ENCODE data around the gene IMPDH2. TPM values are rescaled to one million over a fixed set of nuclear protein-coding genes. Genes with fewer than 3 reads are reported as not detected.

The IMPDH2 gene
- total RNA-seq, 1 experiment from 2014 or later: 184 TPM

GRCh38 chr3:49025005-49025792, 4.0 kb downstream of the IMPDH2 start:
- CTCF ChIA-PET: interaction anchor here (0.6 kb wide), 1 partner anchor 420 kb away, joined by 3 read pairs; no protein-coding TSS in a partner anchor
- no TSS peak for BruUV-seq (replicated peaks)
- Mint-ChIP-seq H3K27ac (ENCODE audit: unreplicated experiment) (peak overlapping the region; percentile 29), H3K4me3 (ENCODE audit: low read depth, unreplicated experiment) (no peak overlapping the region), H3K27me3 (ENCODE audit: unreplicated experiment) (no peaks in the 10 kb centered on the region), H3K9me3 (ENCODE audit: low read depth, unreplicated experiment) (no peaks in the 10 kb centered on the region), H3K36me3 (ENCODE audit: insufficient read depth, unreplicated experiment) (peaks cover 97% of the 10 kb centered on the region), H3K4me1 (ENCODE audit: low read depth, unreplicated experiment) (peaks cover 28% of the 10 kb centered on the region)
- intact Hi-C loops (cut with micrococcal nuclease; ENCODE audit: unreplicated experiment): no loop called here
- no peak for DNase-seq
- TF ChIP-seq CTCF (IDR thresholded peaks at IDR 0.05; ENCODE audit: unreplicated experiment): no peak

GRCh38 chr3:49024449-49024848, 4.7 kb downstream of the IMPDH2 start:
- DNase-seq: no peak
- Mint-ChIP-seq H3K27ac (ENCODE audit: unreplicated experiment) (no peak overlapping the region), H3K4me1 (ENCODE audit: low read depth, unreplicated experiment) (peaks cover 24% of the 10 kb centered on the region), H3K4me3 (ENCODE audit: low read depth, unreplicated experiment) (no peak overlapping the region), H3K9me3 (ENCODE audit: low read depth, unreplicated experiment) (no peaks in the 10 kb centered on the region), H3K36me3 (ENCODE audit: insufficient read depth, unreplicated experiment) (peaks cover 99% of the 10 kb centered on the region), H3K27me3 (ENCODE audit: unreplicated experiment) (no peaks in the 10 kb centered on the region)
- CTCF ChIA-PET: no interaction called here
- intact Hi-C loops (cut with micrococcal nuclease; ENCODE audit: unreplicated experiment): no loop called here
- no TSS peak for BruUV-seq (replicated peaks)
- TF ChIP-seq CTCF (IDR thresholded peaks at IDR 0.05; ENCODE audit: unreplicated experiment): no peak

DNA sequence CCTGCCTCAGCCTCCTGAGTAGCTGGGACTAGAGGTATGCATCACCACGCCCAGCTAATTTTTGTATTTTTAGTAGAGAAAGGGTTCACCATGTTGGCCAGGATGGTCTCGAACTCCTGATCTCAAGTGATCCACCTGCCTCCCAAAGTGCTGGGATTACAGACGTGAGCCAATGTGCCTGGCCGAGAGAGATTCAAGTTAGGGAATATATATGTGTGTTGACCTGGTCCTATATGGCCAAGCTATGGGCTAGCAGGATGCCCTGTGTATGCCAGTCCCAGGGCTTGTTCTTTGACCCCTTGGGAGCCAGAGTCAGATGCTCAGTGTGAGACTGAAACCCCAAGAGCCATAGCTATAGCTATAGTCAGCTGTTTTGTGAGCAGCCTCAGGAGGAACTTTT, 5.4 kb downstream of the IMPDH2 start:
- no TSS peak for BruUV-seq (replicated peaks)
- intact Hi-C loops (cut with micrococcal nuclease; ENCODE audit: unreplicated experiment): no loop called here
- CTCF ChIA-PET: no interaction called here
- Mint-ChIP-seq H3K4me3 (ENCODE audit: low read depth, unreplicated experiment) (peak overlapping the region; percentile 74), H3K4me1 (ENCODE audit: low read depth, unreplicated experiment) (peaks cover 18% of the 10 kb centered on the region), H3K27ac (ENCODE audit: unreplicated experiment) (no peak overlapping the region), H3K9me3 (ENCODE audit: low read depth, unreplicated experiment) (no peaks in the 10 kb centered on the region), H3K36me3 (ENCODE audit: insufficient read depth, unreplicated experiment) (peaks cover 98% of the 10 kb centered on the region), H3K27me3 (ENCODE audit: unreplicated experiment) (no peaks in the 10 kb centered on the region)
- TF ChIP-seq CTCF (IDR thresholded peaks at IDR 0.05; ENCODE audit: unreplicated experiment): no peak
- no peak for DNase-seq

GRCh38 chr3:49022688-49023171, 6.5 kb downstream of the IMPDH2 start:
- H3K4me3 Mint-ChIP-seq (ENCODE audit: low read depth, unreplicated experiment): peak overlapping the region; percentile 74
- no TSS peak for BruUV-seq (replicated peaks)
- H3K4me1 Mint-ChIP-seq (ENCODE audit: low read depth, unreplicated experiment): peaks cover 8% of the 10 kb centered on the region
- intact Hi-C loops (cut with micrococcal nuclease; ENCODE audit: unreplicated experiment): no loop called here
- CTCF ChIA-PET: interaction anchor here (0.8 to 2.0 kb wide), 2 partner anchors 9 to 15 kb away, joined by 4 to 8 read pairs; partner anchors contain the start of gene WDR6
- H3K36me3 Mint-ChIP-seq (ENCODE audit: insufficient read depth, unreplicated experiment): peaks cover 98% of the 10 kb centered on the region
- H3K9me3 Mint-ChIP-seq (ENCODE audit: low read depth, unreplicated experiment): no peaks in the 10 kb centered on the region
- H3K27ac Mint-ChIP-seq (ENCODE audit: unreplicated experiment): peak overlapping the region; percentile 73
- no peak for TF ChIP-seq CTCF (IDR thresholded peaks at IDR 0.05; ENCODE audit: unreplicated experiment)
- no peaks in the 10 kb centered on the region for H3K27me3 Mint-ChIP-seq (ENCODE audit: unreplicated experiment)
- no peak for DNase-seq

Data from Calu3 (cell line).